HG03060 (cell line): ENCODE results near the gene NR2E3.

Source experiments
- ATAC-seq: cut with Tn5 transposase; IDR thresholded peaks from one replicate; pipeline ENCODE4 v1.9.1; 2021; ENCODE audit warnings: low read depth, moderate number of reproducible peaks; ENCODE audit not compliant: unreplicated experiment

Gene NR2E3

GRCh38 chr15:71789616-71790015, 20.7 kb upstream of the NR2E3 start:
- ATAC-seq = no peak

GRCh38 chr15:71790081-71790480, 20.3 kb upstream of the NR2E3 start:
- no peak for ATAC-seq

- no peak for ATAC-seq
Measured at GRCh38 chr15:71791975-71792374, 18.4 kb upstream of the NR2E3 start.

- ATAC-seq = no peak
Measured at GRCh38 chr15:71792521-71792920, 17.8 kb upstream of the NR2E3 start.

GRCh38 chr15:71798641-71799040, 11.7 kb upstream of the NR2E3 start:
- ATAC-seq = no peak

GRCh38 chr15:71800190-71800589, 10.2 kb upstream of the NR2E3 start:
- no peak for ATAC-seq

GRCh38 chr15:71800835-71801745, 9.3 kb upstream of the NR2E3 start:
- no peak for ATAC-seq

- ATAC-seq = no peak
Measured at GRCh38 chr15:71801935-71802655, 8.3 kb upstream of the NR2E3 start.

GRCh38 chr15:71802770-71803169, 7.6 kb upstream of the NR2E3 start:
- ATAC-seq = no peak

GRCh38 chr15:71804226-71804625, 6.1 kb upstream of the NR2E3 start:
- no peak for ATAC-seq

- ATAC-seq = no peak
Measured at GRCh38 chr15:71804695-71805470, 5.5 kb upstream of the NR2E3 start.

GRCh38 chr15:71806452-71806931, 3.9 kb upstream of the NR2E3 start:
- ATAC-seq = no peak

GRCh38 chr15:71807125-71807629, 3.2 kb upstream of the NR2E3 start:
- no peak for ATAC-seq

GRCh38 chr15:71807691-71808091, 2.7 kb upstream of the NR2E3 start:
- no peak for ATAC-seq

GRCh38 chr15:71808311-71809020, 1.9 kb upstream of the NR2E3 start:
- no peak for ATAC-seq

GRCh38 chr15:71809346-71809745, 1.0 kb upstream of the NR2E3 start:
- no peak for ATAC-seq

GRCh38 chr15:71811036-71811736, 832 bp downstream of the NR2E3 start:
- no peak for ATAC-seq

- ATAC-seq = no peak
Measured at GRCh38 chr15:71811752-71812735, 1.7 kb downstream of the NR2E3 start.
